ENCODE measurements around the gene NFIX. TPM values are rescaled to one million over a fixed set of nuclear protein-coding genes. Genes with fewer than 3 reads are reported as not detected.
A peak's percentile ranks its signal among the peaks of the same experiment; 100 is the strongest.

Gene NFIX
- total and polyA plus RNA-seq, 2 experiments from 2014 or later = not detected

DNA sequence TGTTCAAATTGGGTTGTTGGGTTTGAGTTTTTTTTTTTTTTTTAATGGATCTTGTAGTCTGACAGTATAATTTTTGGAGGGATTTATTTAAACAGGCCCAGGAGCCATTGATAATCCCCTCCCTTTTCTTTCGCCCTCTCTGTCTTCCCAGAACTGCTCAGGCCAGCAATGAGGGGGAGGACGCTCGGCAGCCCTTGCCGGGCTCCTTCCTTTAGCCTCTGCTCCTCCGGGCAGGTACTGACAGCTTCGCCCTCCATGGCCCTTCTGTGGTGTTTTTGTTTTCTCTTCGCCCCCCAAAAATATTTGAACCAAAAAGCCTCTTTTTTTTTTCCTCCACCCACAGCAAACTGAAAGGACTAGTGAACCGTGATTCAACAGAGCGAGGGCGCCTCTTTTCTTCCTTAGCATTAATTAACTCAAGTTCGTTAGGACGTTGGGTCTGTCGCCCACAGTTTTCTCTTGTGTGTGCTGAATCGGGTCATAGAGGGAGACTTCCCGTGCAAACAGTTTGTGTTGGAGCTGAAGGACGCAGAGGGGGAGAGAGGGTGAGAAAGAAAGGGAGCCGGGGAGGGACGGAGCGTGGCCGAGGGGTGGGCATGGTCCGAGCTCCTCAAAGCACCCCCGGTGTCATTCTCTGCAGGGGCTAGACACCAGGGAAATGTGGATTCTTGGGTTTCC, 21.5 kb downstream of the NFIX start:
- TF ChIP-seq, protein P1, sequence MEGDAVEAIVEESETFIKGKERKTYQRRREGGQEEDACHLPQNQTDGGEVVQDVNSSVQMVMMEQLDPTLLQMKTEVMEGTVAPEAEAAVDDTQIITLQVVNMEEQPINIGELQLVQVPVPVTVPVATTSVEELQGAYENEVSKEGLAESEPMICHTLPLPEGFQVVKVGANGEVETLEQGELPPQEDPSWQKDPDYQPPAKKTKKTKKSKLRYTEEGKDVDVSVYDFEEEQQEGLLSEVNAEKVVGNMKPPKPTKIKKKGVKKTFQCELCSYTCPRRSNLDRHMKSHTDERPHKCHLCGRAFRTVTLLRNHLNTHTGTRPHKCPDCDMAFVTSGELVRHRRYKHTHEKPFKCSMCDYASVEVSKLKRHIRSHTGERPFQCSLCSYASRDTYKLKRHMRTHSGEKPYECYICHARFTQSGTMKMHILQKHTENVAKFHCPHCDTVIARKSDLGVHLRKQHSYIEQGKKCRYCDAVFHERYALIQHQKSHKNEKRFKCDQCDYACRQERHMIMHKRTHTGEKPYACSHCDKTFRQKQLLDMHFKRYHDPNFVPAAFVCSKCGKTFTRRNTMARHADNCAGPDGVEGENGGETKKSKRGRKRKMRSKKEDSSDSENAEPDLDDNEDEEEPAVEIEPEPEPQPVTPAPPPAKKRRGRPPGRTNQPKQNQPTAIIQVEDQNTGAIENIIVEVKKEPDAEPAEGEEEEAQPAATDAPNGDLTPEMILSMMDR (IDR thresholded peaks at IDR 0.05; ENCODE audit: low read depth, low read length) = no peak
- DNase-seq (ENCODE audit: low read depth in 1 of 2, low spot score in 1 of 2) = no peak
- no peak overlapping the region for H3K4me3 ChIP-seq
- H3K27ac ChIP-seq = no peak overlapping the region
- H3K4me1 ChIP-seq (ENCODE audit: low read depth) = no peaks in the 10 kb centered on the region
- H3K9me3 ChIP-seq (ENCODE audit: low read depth) = no peaks in the 10 kb centered on the region
- no peaks in the 10 kb centered on the region for H3K36me3 ChIP-seq
- H3K27me3 ChIP-seq = peaks cover 100% of the 10 kb centered on the region

- H3K27me3 ChIP-seq = peaks cover 100% of the 10 kb centered on the region
- H3K4me3 ChIP-seq = no peak overlapping the region
- no peaks in the 10 kb centered on the region for H3K36me3 ChIP-seq
- no peaks in the 10 kb centered on the region for H3K4me1 ChIP-seq (ENCODE audit: low read depth)
- H3K9me3 ChIP-seq (ENCODE audit: low read depth) = no peaks in the 10 kb centered on the region
- H3K27ac ChIP-seq = no peak overlapping the region
- DNase-seq (ENCODE audit: low read depth in 1 of 2, low spot score in 1 of 2) = no peak
- TF ChIP-seq, protein P1 (IDR thresholded peaks at IDR 0.05; ENCODE audit: low read depth, low read length) = no peak
Observed at GRCh38 chr19:13017306-13018034, 22.2 kb downstream of the NFIX start.

- H3K4me1 ChIP-seq (ENCODE audit: low read depth) = peaks cover 2% of the 10 kb centered on the region
- no peaks in the 10 kb centered on the region for H3K36me3 ChIP-seq
- TF ChIP-seq, protein P1 (IDR thresholded peaks at IDR 0.05; ENCODE audit: low read depth, low read length) = no peak
- no peaks in the 10 kb centered on the region for H3K9me3 ChIP-seq (ENCODE audit: low read depth)
- H3K4me3 ChIP-seq = no peak overlapping the region
- DNase-seq (ENCODE audit: low read depth in 1 of 2, low spot score in 1 of 2) = peak in 1 of 2 donors; percentile 77
- no peak overlapping the region for H3K27ac ChIP-seq
- H3K27me3 ChIP-seq = peaks cover 100% of the 10 kb centered on the region
Observed at GRCh38 chr19:13018035-13018914, 23.0 kb downstream of the NFIX start.

DNA sequence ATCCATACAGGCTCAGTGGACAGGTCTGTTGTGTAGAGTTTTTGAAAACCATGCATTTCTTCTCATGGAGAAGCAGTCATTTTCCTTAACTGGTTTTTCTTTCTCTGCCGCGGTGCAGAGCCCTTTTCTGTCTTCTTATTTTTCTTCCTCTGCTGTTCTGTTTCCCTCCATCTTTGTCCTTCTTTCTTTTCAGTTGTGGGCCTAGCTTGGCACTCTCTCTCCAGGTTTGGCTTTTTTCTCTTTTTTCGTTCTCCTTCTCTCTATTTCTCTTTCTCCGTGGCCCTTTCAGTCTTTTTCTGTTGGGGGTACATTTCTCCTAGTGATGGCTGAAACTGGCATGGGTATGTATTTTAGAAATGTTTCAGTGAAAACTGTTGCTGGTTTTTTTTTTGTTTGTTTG, 24.1 kb downstream of the NFIX start:
- TF ChIP-seq, protein P1 (IDR thresholded peaks at IDR 0.05; ENCODE audit: low read depth, low read length) = no peak
- no peaks in the 10 kb centered on the region for H3K36me3 ChIP-seq
- H3K27ac ChIP-seq = no peak overlapping the region
- H3K4me3 ChIP-seq = no peak overlapping the region
- no peak for DNase-seq (ENCODE audit: low read depth in 1 of 2, low spot score in 1 of 2)
- no peaks in the 10 kb centered on the region for H3K9me3 ChIP-seq (ENCODE audit: low read depth)
- peaks cover 100% of the 10 kb centered on the region for H3K27me3 ChIP-seq
- peaks cover 4% of the 10 kb centered on the region for H3K4me1 ChIP-seq (ENCODE audit: low read depth)

- Histone ChIP-seq H3K4me3 (no peak overlapping the region), H3K4me1 (ENCODE audit: low read depth) (peaks cover 4% of the 10 kb centered on the region), H3K27ac (no peak overlapping the region), H3K27me3 (peaks cover 100% of the 10 kb centered on the region), H3K9me3 (ENCODE audit: low read depth) (no peaks in the 10 kb centered on the region), H3K36me3 (no peaks in the 10 kb centered on the region)
- DNase-seq (ENCODE audit: low read depth in 1 of 2, low spot score in 1 of 2) = no peak
- TF ChIP-seq, protein P1 (IDR thresholded peaks at IDR 0.05; ENCODE audit: low read depth, low read length) = no peak
Observed at GRCh38 chr19:13020002-13020414, 24.7 kb downstream of the NFIX start.

All from cardiac muscle cell (in vitro differentiated cells and primary cell).